GM12878 (cell line): ENCODE data around the gene KCNIP3.

Source experiments
- BRCA1 ChIP-seq: IDR thresholded peaks from 2 replicates; pipeline ENCODE4 v1.6.1; 2011; ENCODE audit warnings: low read depth, low read length, improper control_type of control experiment
- CREB1 ChIP-seq: IDR thresholded peaks from 2 replicates; pipeline ENCODE4 v1.6.1; 2012; ENCODE audit warnings: low read depth, mild to moderate bottlenecking, inconsistent platforms
- MXI1 ChIP-seq: fragments of 150-350 bp; IDR thresholded peaks from 2 replicates; pipeline ENCODE4 v1.6.1; 2011; ENCODE audit warnings: low read depth, mild to moderate bottlenecking, inconsistent platforms, low read length, improper control_type of control experiment
- NR2C1 ChIP-seq: fragments of 450-650 bp; IDR thresholded peaks from 2 replicates; pipeline ENCODE4 v1.6.1; 2017; ENCODE audit warnings: antibody characterized with exemption, mild to moderate bottlenecking, moderate library complexity
- POLR2A ChIP-seq: IDR thresholded peaks from 2 replicates; pipeline ENCODE4 v1.6.1; 2011; ENCODE audit warnings: low read depth, mild to moderate bottlenecking, low read length
- RELA ChIP-seq: fragments of 450-650 bp; IDR thresholded peaks from 2 replicates; pipeline ENCODE4 v1.8.0; 2014; ENCODE audit warnings: borderline replicate concordance; ENCODE audit not compliant: partially characterized antibody
- SMC3 ChIP-seq: IDR thresholded peaks from 2 replicates; pipeline ENCODE4 v1.6.1; 2011; ENCODE audit warnings: low read length, improper control_type of control experiment, borderline replicate concordance
- TF ChIP-seq, protein P1 (sequence below), 3 experiments: IDR thresholded peaks in 2 of 3; conservative IDR thresholded peaks in 1 of 3; 2 replicates each; pipeline ENCODE4 v1.5.1; 2011; ENCODE audit warnings: low read depth in 3 of 3, low read length in 3 of 3, mild to moderate bottlenecking in 3 of 3, control low read depth in 2 of 3, moderate library complexity in 2 of 3, inconsistent platforms in 1 of 3, mixed read lengths in 1 of 3; ENCODE audit not compliant: control insufficient read depth in 2 of 3, insufficient read depth in 1 of 3; ENCODE audit errors: extremely low read depth in 1 of 3
- TF ChIP-seq, protein P2 (sequence below): IDR thresholded peaks from 2 replicates; pipeline ENCODE4 v1.6.1; 2011; ENCODE audit warnings: low read depth, low read length, improper control_type of control experiment, borderline replicate concordance
- TF ChIP-seq, protein P3 (sequence below): IDR thresholded peaks from 2 replicates; pipeline ENCODE4 v1.6.1; 2012; ENCODE audit warnings: low read depth, low read length, improper control_type of control experiment
- TF ChIP-seq, protein P4 (sequence below): fragments of 450-650 bp; IDR thresholded peaks from 2 replicates; pipeline ENCODE4 v1.6.1; 2017; ENCODE audit warnings: mild to moderate bottlenecking, moderate library complexity

DNA sequence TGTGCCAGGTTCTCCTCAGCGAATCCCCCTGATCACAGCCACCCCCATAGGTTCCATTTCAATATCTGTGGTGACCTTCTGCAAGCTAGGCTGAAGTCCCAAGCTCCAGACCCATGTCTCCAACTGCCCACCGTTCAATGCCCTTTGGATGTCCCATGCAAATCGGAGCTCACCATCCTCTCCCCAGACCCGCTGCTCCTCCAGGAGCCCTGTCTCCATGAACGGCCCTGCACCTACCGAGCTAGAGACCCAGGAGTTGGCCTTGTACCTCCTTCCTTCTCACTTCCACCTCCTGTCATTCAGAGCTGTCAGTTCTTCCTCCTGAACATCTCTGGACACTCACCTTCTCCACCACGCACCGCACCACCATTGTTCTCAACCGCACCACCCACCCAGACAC lies 104.3 kb downstream of the KCNIP3 start:
- TF ChIP-seq SMC3 (no peak), CREB1 (no peak), POLR2A (no peak), NR2C1 (no peak), MXI1 (no peak), BRCA1 (no peak), RELA (no peak)
- TF ChIP-seq, protein P1, sequence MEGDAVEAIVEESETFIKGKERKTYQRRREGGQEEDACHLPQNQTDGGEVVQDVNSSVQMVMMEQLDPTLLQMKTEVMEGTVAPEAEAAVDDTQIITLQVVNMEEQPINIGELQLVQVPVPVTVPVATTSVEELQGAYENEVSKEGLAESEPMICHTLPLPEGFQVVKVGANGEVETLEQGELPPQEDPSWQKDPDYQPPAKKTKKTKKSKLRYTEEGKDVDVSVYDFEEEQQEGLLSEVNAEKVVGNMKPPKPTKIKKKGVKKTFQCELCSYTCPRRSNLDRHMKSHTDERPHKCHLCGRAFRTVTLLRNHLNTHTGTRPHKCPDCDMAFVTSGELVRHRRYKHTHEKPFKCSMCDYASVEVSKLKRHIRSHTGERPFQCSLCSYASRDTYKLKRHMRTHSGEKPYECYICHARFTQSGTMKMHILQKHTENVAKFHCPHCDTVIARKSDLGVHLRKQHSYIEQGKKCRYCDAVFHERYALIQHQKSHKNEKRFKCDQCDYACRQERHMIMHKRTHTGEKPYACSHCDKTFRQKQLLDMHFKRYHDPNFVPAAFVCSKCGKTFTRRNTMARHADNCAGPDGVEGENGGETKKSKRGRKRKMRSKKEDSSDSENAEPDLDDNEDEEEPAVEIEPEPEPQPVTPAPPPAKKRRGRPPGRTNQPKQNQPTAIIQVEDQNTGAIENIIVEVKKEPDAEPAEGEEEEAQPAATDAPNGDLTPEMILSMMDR (IDR thresholded peaks at IDR 0.05 in 2 of 3, conservative IDR thresholded peaks at IDR 0.05 in 1 of 3; ENCODE audit: control insufficient read depth in 2 of 3, extremely low read depth in 1 of 3, insufficient read depth in 1 of 3, low read depth in 3 of 3, low read length in 3 of 3), result no peak
- TF ChIP-seq, protein P2, sequence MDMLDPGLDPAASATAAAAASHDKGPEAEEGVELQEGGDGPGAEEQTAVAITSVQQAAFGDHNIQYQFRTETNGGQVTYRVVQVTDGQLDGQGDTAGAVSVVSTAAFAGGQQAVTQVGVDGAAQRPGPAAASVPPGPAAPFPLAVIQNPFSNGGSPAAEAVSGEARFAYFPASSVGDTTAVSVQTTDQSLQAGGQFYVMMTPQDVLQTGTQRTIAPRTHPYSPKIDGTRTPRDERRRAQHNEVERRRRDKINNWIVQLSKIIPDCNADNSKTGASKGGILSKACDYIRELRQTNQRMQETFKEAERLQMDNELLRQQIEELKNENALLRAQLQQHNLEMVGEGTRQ, result no peak
- TF ChIP-seq, protein P3, sequence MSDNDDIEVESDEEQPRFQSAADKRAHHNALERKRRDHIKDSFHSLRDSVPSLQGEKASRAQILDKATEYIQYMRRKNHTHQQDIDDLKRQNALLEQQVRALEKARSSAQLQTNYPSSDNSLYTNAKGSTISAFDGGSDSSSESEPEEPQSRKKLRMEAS, result no peak
- TF ChIP-seq, protein P4, sequence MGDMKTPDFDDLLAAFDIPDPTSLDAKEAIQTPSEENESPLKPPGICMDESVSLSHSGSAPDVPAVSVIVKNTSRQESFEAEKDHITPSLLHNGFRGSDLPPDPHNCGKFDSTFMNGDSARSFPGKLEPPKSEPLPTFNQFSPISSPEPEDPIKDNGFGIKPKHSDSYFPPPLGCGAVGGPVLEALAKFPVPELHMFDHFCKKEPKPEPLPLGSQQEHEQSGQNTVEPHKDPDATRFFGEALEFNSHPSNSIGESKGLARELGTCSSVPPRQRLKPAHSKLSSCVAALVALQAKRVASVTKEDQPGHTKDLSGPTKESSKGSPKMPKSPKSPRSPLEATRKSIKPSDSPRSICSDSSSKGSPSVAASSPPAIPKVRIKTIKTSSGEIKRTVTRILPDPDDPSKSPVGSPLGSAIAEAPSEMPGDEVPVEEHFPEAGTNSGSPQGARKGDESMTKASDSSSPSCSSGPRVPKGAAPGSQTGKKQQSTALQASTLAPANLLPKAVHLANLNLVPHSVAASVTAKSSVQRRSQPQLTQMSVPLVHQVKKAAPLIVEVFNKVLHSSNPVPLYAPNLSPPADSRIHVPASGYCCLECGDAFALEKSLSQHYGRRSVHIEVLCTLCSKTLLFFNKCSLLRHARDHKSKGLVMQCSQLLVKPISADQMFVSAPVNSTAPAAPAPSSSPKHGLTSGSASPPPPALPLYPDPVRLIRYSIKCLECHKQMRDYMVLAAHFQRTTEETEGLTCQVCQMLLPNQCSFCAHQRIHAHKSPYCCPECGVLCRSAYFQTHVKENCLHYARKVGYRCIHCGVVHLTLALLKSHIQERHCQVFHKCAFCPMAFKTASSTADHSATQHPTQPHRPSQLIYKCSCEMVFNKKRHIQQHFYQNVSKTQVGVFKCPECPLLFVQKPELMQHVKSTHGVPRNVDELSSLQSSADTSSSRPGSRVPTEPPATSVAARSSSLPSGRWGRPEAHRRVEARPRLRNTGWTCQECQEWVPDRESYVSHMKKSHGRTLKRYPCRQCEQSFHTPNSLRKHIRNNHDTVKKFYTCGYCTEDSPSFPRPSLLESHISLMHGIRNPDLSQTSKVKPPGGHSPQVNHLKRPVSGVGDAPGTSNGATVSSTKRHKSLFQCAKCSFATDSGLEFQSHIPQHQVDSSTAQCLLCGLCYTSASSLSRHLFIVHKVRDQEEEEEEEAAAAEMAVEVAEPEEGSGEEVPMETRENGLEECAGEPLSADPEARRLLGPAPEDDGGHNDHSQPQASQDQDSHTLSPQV, result no peak
